Lower lobe of right lung (tissue), 2 donors: ENCODE results near the gene CNTD1. TPM values are rescaled to one million over a fixed set of nuclear protein-coding genes. Genes with fewer than 3 reads are reported as not detected.

Experiments used
- ATAC-seq, 2 donors: fragments of 200-7000 bp; cut with Tn5 transposase; one replicate each; pipeline ENCODE4 v1.9.1; 2020 to 2022; ENCODE audit warnings: mild to moderate bottlenecking in 2 of 2, moderate library complexity in 2 of 2
- DNase-seq: peaks from one replicate; pipeline ENCODE4 v3.0.0-alpha.2; 2020
- H3K27ac ChIP-seq: fragments of 200-600 bp; one replicate; pipeline ENCODE4 v1.8.0; 2022
- H3K27me3 ChIP-seq: fragments of 200-600 bp; one replicate; pipeline ENCODE4 v1.8.0; 2022; ENCODE audit warnings: low read depth
- H3K36me3 ChIP-seq: fragments of 200-600 bp; one replicate; pipeline ENCODE4 v1.8.0; 2022; ENCODE audit warnings: mild to moderate bottlenecking
- H3K4me1 ChIP-seq: fragments of 200-600 bp; one replicate; pipeline ENCODE4 v1.8.0; 2022
- H3K4me3 ChIP-seq: fragments of 200-600 bp; one replicate; pipeline ENCODE4 v1.8.0; 2022; ENCODE audit warnings: mild to moderate bottlenecking
- H3K9me3 ChIP-seq: fragments of 200-600 bp; one replicate; pipeline ENCODE4 v1.8.0; 2022
- CTCF ChIP-seq: fragments of 200-600 bp; IDR thresholded peaks from one replicate; pipeline ENCODE4 v1.8.0; 2022; ENCODE audit warnings: antibody characterized with exemption, mild to moderate bottlenecking
- intact Hi-C: fragments of 100-400 bp; cut with DNase I; formaldehyde crosslinking; loops from one replicate; pipeline ENCODE4 v1.11.0; 2022
- total RNA-seq: library from RNA; stranded (reverse); fragmentation: NEBNext Ultra II Directional; extraction: Animal tissue kit (Norgen Biotek cat#: 25700); gene quantifications from one replicate; pipeline ENCODE4 v1.2.1, GENCODE V29; 2021
- donor health status: DM: no; HTN: yes; CAD: no; lungs with severe emphysema.

CNTD1 gene
- total RNA-seq, 1 donor from 2014 or later: 1.6 TPM

GRCh38 chr17:42806249-42806648, 7.6 kb downstream of the CNTD1 start:
- DNase-seq (no peak), ATAC-seq (no peak)
- Histone ChIP-seq H3K27me3 (no peaks in the 10 kb centered on the region), H3K4me1 (no peaks in the 10 kb centered on the region), H3K27ac (no peak overlapping the region), H3K9me3 (no peaks in the 10 kb centered on the region), H3K4me3 (no peak overlapping the region), H3K36me3 (peaks cover 25% of the 10 kb centered on the region)
- intact Hi-C loops: no loop called here
- no peak for TF ChIP-seq CTCF

GRCh38 chr17:42809250-42809649, 10.6 kb downstream of the CNTD1 start:
- DNase-seq (no peak), ATAC-seq (peak in 1 of 2 donors; percentile 45)
- no peak for TF ChIP-seq CTCF
- intact Hi-C loops: no loop called here
- H3K27me3 ChIP-seq: no peaks in the 10 kb centered on the region
- H3K4me3 ChIP-seq: no peak overlapping the region
- H3K4me1 ChIP-seq: no peaks in the 10 kb centered on the region
- H3K36me3 ChIP-seq: peaks cover 55% of the 10 kb centered on the region
- no peak overlapping the region for H3K27ac ChIP-seq
- H3K9me3 ChIP-seq: no peaks in the 10 kb centered on the region

GRCh38 chr17:42814633-42815399, 16.2 kb downstream of the CNTD1 start:
- H3K9me3 ChIP-seq: no peaks in the 10 kb centered on the region
- DNase-seq (no peak), ATAC-seq (peak; percentile 86 to 87)
- peaks cover 100% of the 10 kb centered on the region for H3K36me3 ChIP-seq
- no peaks in the 10 kb centered on the region for H3K4me1 ChIP-seq
- H3K4me3 ChIP-seq: no peak overlapping the region
- no peak for TF ChIP-seq CTCF
- intact Hi-C loops: no loop called here
- H3K27me3 ChIP-seq: no peaks in the 10 kb centered on the region
- H3K27ac ChIP-seq: peak overlapping the region; percentile 71

- no peak overlapping the region for H3K27ac ChIP-seq
- no peak for TF ChIP-seq CTCF
- no peak overlapping the region for H3K4me3 ChIP-seq
- no peaks in the 10 kb centered on the region for H3K27me3 ChIP-seq
- H3K36me3 ChIP-seq: peaks cover 99% of the 10 kb centered on the region
- no peak for ATAC-seq
- no peak for DNase-seq
- H3K9me3 ChIP-seq: no peaks in the 10 kb centered on the region
- H3K4me1 ChIP-seq: peaks cover 12% of the 10 kb centered on the region
- intact Hi-C loops: no loop called here
Measured at GRCh38 chr17:42817866-42818265, 19.2 kb downstream of the CNTD1 start.

GRCh38 chr17:42818379-42818778, 19.7 kb downstream of the CNTD1 start:
- DNase-seq (no peak), ATAC-seq (no peak)
- intact Hi-C loops: no loop called here
- no peaks in the 10 kb centered on the region for H3K9me3 ChIP-seq
- no peak overlapping the region for H3K27ac ChIP-seq
- H3K4me3 ChIP-seq: no peak overlapping the region
- peaks cover 17% of the 10 kb centered on the region for H3K4me1 ChIP-seq
- H3K36me3 ChIP-seq: peaks cover 94% of the 10 kb centered on the region
- no peak for TF ChIP-seq CTCF
- no peaks in the 10 kb centered on the region for H3K27me3 ChIP-seq
